ENCODE results near the gene SLAMF7.

DNA sequence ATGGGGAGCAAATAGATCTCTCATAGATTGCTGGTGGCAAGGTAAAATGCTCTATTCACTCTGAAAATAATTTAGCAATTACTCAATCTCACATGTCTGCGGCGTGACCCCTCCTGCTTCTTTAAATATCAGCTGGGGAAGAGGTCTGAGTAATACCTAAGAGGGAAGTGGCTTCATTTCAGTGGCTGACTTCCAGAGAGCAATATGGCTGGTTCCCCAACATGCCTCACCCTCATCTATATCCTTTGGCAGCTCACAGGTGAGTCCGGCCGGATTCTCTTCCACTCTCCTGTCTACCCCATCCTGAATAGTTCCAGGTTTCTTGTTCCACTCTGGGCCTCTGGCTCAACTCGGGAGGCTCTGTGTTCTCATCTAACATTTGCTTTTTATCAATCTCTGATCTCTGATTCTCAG is at the start of gene SLAMF7:
- TF ChIP-seq, protein P1, sequence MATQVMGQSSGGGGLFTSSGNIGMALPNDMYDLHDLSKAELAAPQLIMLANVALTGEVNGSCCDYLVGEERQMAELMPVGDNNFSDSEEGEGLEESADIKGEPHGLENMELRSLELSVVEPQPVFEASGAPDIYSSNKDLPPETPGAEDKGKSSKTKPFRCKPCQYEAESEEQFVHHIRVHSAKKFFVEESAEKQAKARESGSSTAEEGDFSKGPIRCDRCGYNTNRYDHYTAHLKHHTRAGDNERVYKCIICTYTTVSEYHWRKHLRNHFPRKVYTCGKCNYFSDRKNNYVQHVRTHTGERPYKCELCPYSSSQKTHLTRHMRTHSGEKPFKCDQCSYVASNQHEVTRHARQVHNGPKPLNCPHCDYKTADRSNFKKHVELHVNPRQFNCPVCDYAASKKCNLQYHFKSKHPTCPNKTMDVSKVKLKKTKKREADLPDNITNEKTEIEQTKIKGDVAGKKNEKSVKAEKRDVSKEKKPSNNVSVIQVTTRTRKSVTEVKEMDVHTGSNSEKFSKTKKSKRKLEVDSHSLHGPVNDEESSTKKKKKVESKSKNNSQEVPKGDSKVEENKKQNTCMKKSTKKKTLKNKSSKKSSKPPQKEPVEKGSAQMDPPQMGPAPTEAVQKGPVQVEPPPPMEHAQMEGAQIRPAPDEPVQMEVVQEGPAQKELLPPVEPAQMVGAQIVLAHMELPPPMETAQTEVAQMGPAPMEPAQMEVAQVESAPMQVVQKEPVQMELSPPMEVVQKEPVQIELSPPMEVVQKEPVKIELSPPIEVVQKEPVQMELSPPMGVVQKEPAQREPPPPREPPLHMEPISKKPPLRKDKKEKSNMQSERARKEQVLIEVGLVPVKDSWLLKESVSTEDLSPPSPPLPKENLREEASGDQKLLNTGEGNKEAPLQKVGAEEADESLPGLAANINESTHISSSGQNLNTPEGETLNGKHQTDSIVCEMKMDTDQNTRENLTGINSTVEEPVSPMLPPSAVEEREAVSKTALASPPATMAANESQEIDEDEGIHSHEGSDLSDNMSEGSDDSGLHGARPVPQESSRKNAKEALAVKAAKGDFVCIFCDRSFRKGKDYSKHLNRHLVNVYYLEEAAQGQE (IDR thresholded peaks at IDR 0.05; ENCODE audit: low read depth, low read length), result no peak
- TF ChIP-seq PML (IDR thresholded peaks at IDR 0.05; ENCODE audit: low read length), result peak; percentile 61; the same call in 1 of the 2 replicates
- no peak for TF ChIP-seq CREM (IDR thresholded peaks at IDR 0.05; ENCODE audit: low read depth)
- TF ChIP-seq FOS (IDR thresholded peaks at IDR 0.05; ENCODE audit: borderline replicate concordance, extremely low read depth, insufficient read length), result no peak
- no peak for TF ChIP-seq CEBPB (IDR thresholded peaks at IDR 0.05; ENCODE audit: borderline replicate concordance in 1 of 2, low read depth in 2 of 2, low read length in 2 of 2)
- TF ChIP-seq POU2F2 (IDR thresholded peaks at IDR 0.05; ENCODE audit: borderline replicate concordance, low read depth, low read length), result peak; percentile 78; the same call in 2 of the 3 replicates
- peak; percentile 93 for TF ChIP-seq SMAD1 (IDR thresholded peaks at IDR 0.05; ENCODE audit: low read depth, partially characterized antibody)
- TF ChIP-seq CHD2 (IDR thresholded peaks at IDR 0.05; ENCODE audit: borderline replicate concordance, low read depth, low read length), result no peak
- TF ChIP-seq NRF1 (conservative IDR thresholded peaks at IDR 0.05; ENCODE audit: low read depth, low read length), result no peak
- peak; percentile 69; the same call in 1 of the 2 replicates for TF ChIP-seq FOXM1 (IDR thresholded peaks at IDR 0.05; ENCODE audit: low read depth, low read length)
- TF ChIP-seq EZH2 (IDR thresholded peaks at IDR 0.05; ENCODE audit: borderline replicate concordance, control insufficient read depth, low read depth, low read length), result no peak
- TF ChIP-seq, protein P2, sequence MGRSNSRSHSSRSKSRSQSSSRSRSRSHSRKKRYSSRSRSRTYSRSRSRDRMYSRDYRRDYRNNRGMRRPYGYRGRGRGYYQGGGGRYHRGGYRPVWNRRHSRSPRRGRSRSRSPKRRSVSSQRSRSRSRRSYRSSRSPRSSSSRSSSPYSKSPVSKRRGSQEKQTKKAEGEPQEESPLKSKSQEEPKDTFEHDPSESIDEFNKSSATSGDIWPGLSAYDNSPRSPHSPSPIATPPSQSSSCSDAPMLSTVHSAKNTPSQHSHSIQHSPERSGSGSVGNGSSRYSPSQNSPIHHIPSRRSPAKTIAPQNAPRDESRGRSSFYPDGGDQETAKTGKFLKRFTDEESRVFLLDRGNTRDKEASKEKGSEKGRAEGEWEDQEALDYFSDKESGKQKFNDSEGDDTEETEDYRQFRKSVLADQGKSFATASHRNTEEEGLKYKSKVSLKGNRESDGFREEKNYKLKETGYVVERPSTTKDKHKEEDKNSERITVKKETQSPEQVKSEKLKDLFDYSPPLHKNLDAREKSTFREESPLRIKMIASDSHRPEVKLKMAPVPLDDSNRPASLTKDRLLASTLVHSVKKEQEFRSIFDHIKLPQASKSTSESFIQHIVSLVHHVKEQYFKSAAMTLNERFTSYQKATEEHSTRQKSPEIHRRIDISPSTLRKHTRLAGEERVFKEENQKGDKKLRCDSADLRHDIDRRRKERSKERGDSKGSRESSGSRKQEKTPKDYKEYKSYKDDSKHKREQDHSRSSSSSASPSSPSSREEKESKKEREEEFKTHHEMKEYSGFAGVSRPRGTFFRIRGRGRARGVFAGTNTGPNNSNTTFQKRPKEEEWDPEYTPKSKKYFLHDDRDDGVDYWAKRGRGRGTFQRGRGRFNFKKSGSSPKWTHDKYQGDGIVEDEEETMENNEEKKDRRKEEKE (IDR thresholded peaks at IDR 0.05), result no peak
- 0 out of 2 replicates have a peak, but pooled peaks have one; percentile 49 for TF ChIP-seq MXI1 (IDR thresholded peaks at IDR 0.05; ENCODE audit: low read depth, low read length)
- TF ChIP-seq ZNF274 (IDR thresholded peaks at IDR 0.05; ENCODE audit: insufficient read depth, insufficient read length), result no peak

Measured in GM12878 (cell line).